8988T (cell line): Measurements from ENCODE around the gene BCL11B.

ENCODE experiments used
- DNase-seq: peaks from one replicate; pipeline ENCODE4 v3.0.0; 2011

The BCL11B gene

GRCh38 chr14:99155173-99156089, 116.6 kb downstream of the BCL11B start:
- DNase-seq = no peak

- no peak for DNase-seq
These were observed 121.8 kb downstream of the BCL11B start for GRCh38 chr14:99150236-99150635.

- no peak for DNase-seq
These were observed 123.0 kb downstream of the BCL11B start for GRCh38 chr14:99148861-99149610.

- no peak for DNase-seq
These were observed 123.9 kb downstream of the BCL11B start for GRCh38 chr14:99148131-99148530.

GRCh38 chr14:99147366-99147740, 124.6 kb downstream of the BCL11B start:
- no peak for DNase-seq

- DNase-seq = no peak
These were observed 125.2 kb downstream of the BCL11B start for GRCh38 chr14:99146616-99147365.

GRCh38 chr14:99145307-99145706, 126.7 kb downstream of the BCL11B start:
- no peak for DNase-seq

- DNase-seq = no peak
These were observed 128.2 kb downstream of the BCL11B start for GRCh38 chr14:99143793-99144192.

- no peak for DNase-seq
These were observed 128.9 kb downstream of the BCL11B start for GRCh38 chr14:99143126-99143525.

- no peak for DNase-seq
These were observed 130.8 kb downstream of the BCL11B start for GRCh38 chr14:99141236-99141635.

- DNase-seq = no peak
These were observed 132.8 kb downstream of the BCL11B start for GRCh38 chr14:99138999-99139865.

GRCh38 chr14:99137913-99138571, 134.0 kb downstream of the BCL11B start:
- DNase-seq = no peak

- no peak for DNase-seq
These were observed 134.8 kb downstream of the BCL11B start for GRCh38 chr14:99137001-99137700.

GRCh38 chr14:99136401-99136800, 135.6 kb downstream of the BCL11B start:
- no peak for DNase-seq

- DNase-seq = no peak
These were observed 136.0 kb downstream of the BCL11B start for GRCh38 chr14:99136047-99136400.

GRCh38 chr14:99134516-99135046, 137.4 kb downstream of the BCL11B start:
- DNase-seq = no peak

- no peak for DNase-seq
These were observed 138.1 kb downstream of the BCL11B start for GRCh38 chr14:99133636-99134515.

GRCh38 chr14:99132821-99133635, 139.0 kb downstream of the BCL11B start:
- no peak for DNase-seq
